ENCODE measurements around the gene SCD5. TPM values are rescaled to one million over a fixed set of nuclear protein-coding genes. Genes with fewer than 3 reads are reported as not detected.

The SCD5 gene
- total and polyA plus RNA-seq, 4 donors, result 180 to 506 (median 358) TPM

- WGBS (ENCODE audit: insufficient coverage), result no CpG with 5 or more reads among the region's 5 CpGs
- DNase-seq (ENCODE audit: low read depth in 4 of 6, low spot score in 6 of 6), result no peak
- Histone ChIP-seq H3K36me3 (ENCODE audit: control insufficient read depth, insufficient read depth, low read length) (no peaks in the 10 kb centered on the region), H3K4me3 (ENCODE audit: low read depth, low read length) (no peak overlapping the region), H3K27me3 (ENCODE audit: control insufficient read depth, insufficient read depth, low read length) (no peaks in the 10 kb centered on the region), H3K9me3 (ENCODE audit: control insufficient read depth, insufficient read depth, low read length) (peaks cover 2% of the 10 kb centered on the region), H3K27ac (ENCODE audit: low read depth, low read length) (no peak overlapping the region), H3K4me1 (ENCODE audit: control insufficient read depth, insufficient read depth, low read length) (peaks cover 5% of the 10 kb centered on the region)
Observed at GRCh38 chr4:82666970-82667665, 131.5 kb downstream of the SCD5 start.

GRCh38 chr4:82661181-82661992, 137.2 kb downstream of the SCD5 start:
- no peak overlapping the region for H3K27ac ChIP-seq (ENCODE audit: low read depth, low read length)
- no peak overlapping the region for H3K4me3 ChIP-seq (ENCODE audit: low read depth, low read length)
- peak in 1 of 6 donors; percentile 68 for DNase-seq (ENCODE audit: low read depth in 4 of 6, low spot score in 6 of 6)
- no CpG with 5 or more reads among the region's 6 CpGs for WGBS (ENCODE audit: insufficient coverage)
- peaks cover 5% of the 10 kb centered on the region for H3K4me1 ChIP-seq (ENCODE audit: control insufficient read depth, insufficient read depth, low read length)
- no peaks in the 10 kb centered on the region for H3K9me3 ChIP-seq (ENCODE audit: control insufficient read depth, insufficient read depth, low read length)
- no peaks in the 10 kb centered on the region for H3K27me3 ChIP-seq (ENCODE audit: control insufficient read depth, insufficient read depth, low read length)
- no peaks in the 10 kb centered on the region for H3K36me3 ChIP-seq (ENCODE audit: control insufficient read depth, insufficient read depth, low read length)

DNA sequence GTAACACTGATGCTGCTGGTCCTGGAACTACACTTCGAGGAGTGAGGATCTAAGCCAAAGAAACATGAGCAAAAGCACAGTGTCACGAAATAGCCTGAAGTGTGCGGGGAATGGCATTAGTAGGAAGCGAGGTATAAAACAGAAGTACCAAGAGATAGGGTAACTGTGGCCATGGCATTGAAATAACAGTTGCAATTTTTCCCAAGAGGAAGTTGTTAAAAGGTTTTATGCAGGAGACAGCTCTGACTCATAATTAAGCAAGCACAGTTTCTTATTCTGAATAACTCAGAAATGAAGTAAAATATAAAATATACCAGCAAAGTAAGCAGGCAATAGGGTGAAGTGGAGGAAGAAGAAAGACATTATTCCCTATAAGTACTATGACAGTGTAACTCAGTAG, 146.5 kb downstream of the SCD5 start:
- H3K27me3 ChIP-seq (ENCODE audit: control insufficient read depth, insufficient read depth, low read length), result no peaks in the 10 kb centered on the region
- WGBS (ENCODE audit: insufficient coverage), result 82% methylated on average over 3 of the region's 4 CpGs
- no peak overlapping the region for H3K4me3 ChIP-seq (ENCODE audit: low read depth, low read length)
- no peaks in the 10 kb centered on the region for H3K9me3 ChIP-seq (ENCODE audit: control insufficient read depth, insufficient read depth, low read length)
- H3K27ac ChIP-seq (ENCODE audit: low read depth, low read length), result no peak overlapping the region
- DNase-seq (ENCODE audit: low read depth in 4 of 6, low spot score in 6 of 6), result no peak
- H3K4me1 ChIP-seq (ENCODE audit: control insufficient read depth, insufficient read depth, low read length), result no peaks in the 10 kb centered on the region
- peaks cover 9% of the 10 kb centered on the region for H3K36me3 ChIP-seq (ENCODE audit: control insufficient read depth, insufficient read depth, low read length)

DNA sequence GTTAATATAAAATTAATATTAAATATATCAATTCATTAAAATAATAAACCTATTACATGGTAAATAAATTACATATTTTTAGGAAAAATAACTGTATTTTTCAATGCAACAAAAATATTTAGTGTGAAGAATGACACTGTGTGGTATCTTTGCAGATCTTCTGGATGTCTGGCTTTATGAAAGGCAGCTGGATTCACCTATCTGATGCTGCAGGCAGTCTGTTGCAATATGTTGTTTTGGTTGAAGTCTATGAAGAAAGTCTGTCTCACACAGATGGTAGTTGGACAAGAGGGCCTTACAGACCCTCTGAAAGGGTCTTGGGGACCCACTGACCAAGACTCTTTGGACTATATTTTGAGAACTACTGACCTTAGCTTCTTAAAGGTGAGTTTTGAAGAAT, 147.7 kb downstream of the SCD5 start:
- peaks cover 6% of the 10 kb centered on the region for H3K4me1 ChIP-seq (ENCODE audit: control insufficient read depth, insufficient read depth, low read length)
- no peaks in the 10 kb centered on the region for H3K9me3 ChIP-seq (ENCODE audit: control insufficient read depth, insufficient read depth, low read length)
- H3K4me3 ChIP-seq (ENCODE audit: low read depth, low read length), result no peak overlapping the region
- H3K27me3 ChIP-seq (ENCODE audit: control insufficient read depth, insufficient read depth, low read length), result no peaks in the 10 kb centered on the region
- peaks cover 9% of the 10 kb centered on the region for H3K36me3 ChIP-seq (ENCODE audit: control insufficient read depth, insufficient read depth, low read length)
- DNase-seq (ENCODE audit: low read depth in 4 of 6, low spot score in 6 of 6), result no peak
- H3K27ac ChIP-seq (ENCODE audit: low read depth, low read length), result no peak overlapping the region

DNA sequence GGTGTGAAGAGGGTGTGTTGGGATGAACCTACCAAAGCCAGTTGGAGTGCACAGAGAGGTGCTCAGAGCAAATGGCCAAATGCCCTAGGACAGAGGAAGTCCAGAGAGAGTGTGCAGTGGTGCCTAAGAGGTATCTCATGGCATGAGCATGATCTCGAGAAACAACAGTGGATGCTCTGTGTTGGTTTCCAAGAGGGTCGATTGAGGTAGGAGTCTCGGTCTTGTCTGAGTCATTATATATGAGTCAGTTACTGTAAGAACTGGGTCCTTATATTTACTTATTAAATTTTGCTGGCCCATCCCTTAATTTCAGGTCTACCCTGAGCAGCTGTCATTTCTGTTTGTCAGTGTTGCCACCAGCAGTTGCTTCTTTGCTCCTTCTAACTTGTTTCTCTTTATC, 150.2 kb downstream of the SCD5 start:
- no peaks in the 10 kb centered on the region for H3K27me3 ChIP-seq (ENCODE audit: control insufficient read depth, insufficient read depth, low read length)
- H3K27ac ChIP-seq (ENCODE audit: low read depth, low read length), result no peak overlapping the region
- peaks cover 8% of the 10 kb centered on the region for H3K4me1 ChIP-seq (ENCODE audit: control insufficient read depth, insufficient read depth, low read length)
- no peaks in the 10 kb centered on the region for H3K9me3 ChIP-seq (ENCODE audit: control insufficient read depth, insufficient read depth, low read length)
- 100% methylated on average over 1 of the region's 3 CpGs for WGBS (ENCODE audit: insufficient coverage)
- no peak overlapping the region for H3K4me3 ChIP-seq (ENCODE audit: low read depth, low read length)
- DNase-seq (ENCODE audit: low read depth in 4 of 6, low spot score in 6 of 6), result no peak
- H3K36me3 ChIP-seq (ENCODE audit: control insufficient read depth, insufficient read depth, low read length), result peaks cover 9% of the 10 kb centered on the region

GRCh38 chr4:82645936-82646565, 152.5 kb downstream of the SCD5 start:
- 27% methylated on average over 3 of the region's 5 CpGs for WGBS (ENCODE audit: insufficient coverage)
- peak in 1 of 6 donors; percentile 68 for DNase-seq (ENCODE audit: low read depth in 4 of 6, low spot score in 6 of 6)
- no peak overlapping the region for H3K4me3 ChIP-seq (ENCODE audit: low read depth, low read length)
- no peaks in the 10 kb centered on the region for H3K9me3 ChIP-seq (ENCODE audit: control insufficient read depth, insufficient read depth, low read length)
- H3K36me3 ChIP-seq (ENCODE audit: control insufficient read depth, insufficient read depth, low read length), result peaks cover 8% of the 10 kb centered on the region
- H3K27ac ChIP-seq (ENCODE audit: low read depth, low read length), result no peak overlapping the region
- no peaks in the 10 kb centered on the region for H3K27me3 ChIP-seq (ENCODE audit: control insufficient read depth, insufficient read depth, low read length)
- peaks cover 8% of the 10 kb centered on the region for H3K4me1 ChIP-seq (ENCODE audit: control insufficient read depth, insufficient read depth, low read length)

DNA sequence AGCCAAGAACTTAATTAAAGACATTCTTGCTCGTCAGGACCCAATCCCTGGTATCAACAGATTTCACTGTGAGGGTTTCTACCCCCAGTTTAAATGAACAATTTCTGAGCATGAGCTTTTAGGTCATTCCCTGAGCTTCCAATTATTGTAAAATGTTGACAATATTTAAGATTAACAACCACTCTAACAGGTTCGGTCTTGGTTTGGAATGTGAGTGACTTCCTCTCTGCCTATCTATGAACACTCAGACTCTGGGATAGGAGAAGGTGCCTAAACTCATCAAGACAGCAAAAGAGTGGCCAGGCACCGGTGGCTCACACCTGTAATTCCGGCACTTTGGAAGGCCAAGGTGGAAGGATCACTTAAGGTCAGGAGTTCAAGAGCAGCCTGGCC, 153.9 kb downstream of the SCD5 start:
- Histone ChIP-seq H3K4me3 (ENCODE audit: low read depth, low read length) (no peak overlapping the region), H3K27me3 (ENCODE audit: control insufficient read depth, insufficient read depth, low read length) (no peaks in the 10 kb centered on the region), H3K27ac (ENCODE audit: low read depth, low read length) (no peak overlapping the region), H3K4me1 (ENCODE audit: control insufficient read depth, insufficient read depth, low read length) (peaks cover 13% of the 10 kb centered on the region), H3K36me3 (ENCODE audit: control insufficient read depth, insufficient read depth, low read length) (peaks cover 9% of the 10 kb centered on the region), H3K9me3 (ENCODE audit: control insufficient read depth, insufficient read depth, low read length) (no peaks in the 10 kb centered on the region)
- DNase-seq (ENCODE audit: low read depth in 4 of 6, low spot score in 6 of 6), result no peak
- WGBS (ENCODE audit: insufficient coverage), result 17% methylated on average over 1 of the region's 4 CpGs

GRCh38 chr4:82643994-82644733, 154.4 kb downstream of the SCD5 start:
- 78% methylated on average over 4 of the region's 5 CpGs for WGBS (ENCODE audit: insufficient coverage)
- DNase-seq (ENCODE audit: low read depth in 4 of 6, low spot score in 6 of 6), result no peak
- Histone ChIP-seq H3K4me3 (ENCODE audit: low read depth, low read length) (no peak overlapping the region), H3K9me3 (ENCODE audit: control insufficient read depth, insufficient read depth, low read length) (no peaks in the 10 kb centered on the region), H3K36me3 (ENCODE audit: control insufficient read depth, insufficient read depth, low read length) (peaks cover 10% of the 10 kb centered on the region), H3K4me1 (ENCODE audit: control insufficient read depth, insufficient read depth, low read length) (peaks cover 17% of the 10 kb centered on the region), H3K27ac (ENCODE audit: low read depth, low read length) (no peak overlapping the region), H3K27me3 (ENCODE audit: control insufficient read depth, insufficient read depth, low read length) (no peaks in the 10 kb centered on the region)

GRCh38 chr4:82642331-82642730, 156.3 kb downstream of the SCD5 start:
- WGBS (ENCODE audit: insufficient coverage), result 83% methylated on average over 5 of the region's 7 CpGs

More at GRCh38 chr4:82642331-82642730, 156.3 kb downstream of the SCD5 start:
- Histone ChIP-seq H3K27ac (ENCODE audit: low read depth, low read length) (no peak overlapping the region), H3K4me3 (ENCODE audit: low read depth, low read length) (no peak overlapping the region), H3K36me3 (ENCODE audit: control insufficient read depth, insufficient read depth, low read length) (peaks cover 14% of the 10 kb centered on the region), H3K27me3 (ENCODE audit: control insufficient read depth, insufficient read depth, low read length) (no peaks in the 10 kb centered on the region), H3K4me1 (ENCODE audit: control insufficient read depth, insufficient read depth, low read length) (peaks cover 17% of the 10 kb centered on the region), H3K9me3 (ENCODE audit: control insufficient read depth, insufficient read depth, low read length) (no peaks in the 10 kb centered on the region)
- no peak for DNase-seq (ENCODE audit: low read depth in 4 of 6, low spot score in 6 of 6)
